Coronary artery (tissue), 2 donors: ENCODE measurements around the gene DLGAP3.

Experiments used
- DNase-seq: peaks from one replicate; pipeline ENCODE4 v3.0.0-alpha.2; 2017; ENCODE audit warnings: low spot score
- H3K27ac ChIP-seq, 2 donors: fragments of 200-600 bp; sonication (generic); one replicate each; pipeline ENCODE4 v1.5.1; 2016 to 2019
- H3K4me3 ChIP-seq: fragments of 200-600 bp; sonication (generic); 2 replicates; pipeline ENCODE4 v1.5.1; 2016; ENCODE audit warnings: mild to moderate bottlenecking, moderate library complexity
- TF ChIP-seq, protein P1 (sequence below): fragments of 200-600 bp; sonication (generic); IDR thresholded peaks from one replicate; pipeline ENCODE4 v1.5.1; 2019; ENCODE audit warnings: antibody characterized with exemption

DLGAP3 gene

DNA sequence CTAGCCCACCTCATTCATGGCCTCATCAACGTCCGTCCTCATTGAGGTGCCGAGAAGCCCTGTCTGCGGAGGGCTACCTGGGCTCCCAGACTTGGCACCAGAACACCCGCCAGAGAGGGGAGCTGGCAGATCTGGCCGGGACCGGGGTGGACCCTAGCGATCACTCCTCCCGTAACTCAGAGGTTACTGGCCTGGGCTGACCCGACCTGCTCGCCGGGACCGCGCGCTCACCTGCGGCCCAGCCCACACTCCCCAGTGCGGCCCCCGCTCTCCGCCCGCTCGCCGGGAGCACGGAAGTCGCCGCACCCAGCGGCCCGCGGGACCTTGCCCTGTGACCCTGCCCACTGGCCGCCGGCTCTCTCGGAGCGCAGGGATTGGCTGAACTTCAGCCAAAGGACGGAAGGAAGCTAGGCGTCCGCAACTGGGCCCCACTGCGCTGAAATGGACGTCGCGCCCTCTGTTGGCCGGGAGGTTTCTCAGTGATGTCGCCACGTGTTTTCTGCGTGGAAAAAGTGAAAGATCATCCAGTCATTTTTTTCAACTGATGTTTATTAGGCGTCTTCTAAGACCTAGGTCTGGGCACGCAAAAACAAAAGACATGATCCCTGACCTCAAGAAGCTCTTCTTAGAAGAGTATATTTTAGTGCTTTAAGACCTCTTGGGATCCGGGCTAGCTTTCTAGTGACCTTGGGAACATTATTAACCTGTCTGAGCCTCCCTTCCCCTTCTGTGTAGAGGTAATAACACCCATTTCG, 69.8 kb downstream of the DLGAP3 start, which contains the start of gene SMIM12:
TSS of gene SMIM12 (minus strand) at position 304 of the 755 bp plus-strand sequence. CDS start 3,772 bp downstream, outside the sequence.
- TF ChIP-seq, protein P1, sequence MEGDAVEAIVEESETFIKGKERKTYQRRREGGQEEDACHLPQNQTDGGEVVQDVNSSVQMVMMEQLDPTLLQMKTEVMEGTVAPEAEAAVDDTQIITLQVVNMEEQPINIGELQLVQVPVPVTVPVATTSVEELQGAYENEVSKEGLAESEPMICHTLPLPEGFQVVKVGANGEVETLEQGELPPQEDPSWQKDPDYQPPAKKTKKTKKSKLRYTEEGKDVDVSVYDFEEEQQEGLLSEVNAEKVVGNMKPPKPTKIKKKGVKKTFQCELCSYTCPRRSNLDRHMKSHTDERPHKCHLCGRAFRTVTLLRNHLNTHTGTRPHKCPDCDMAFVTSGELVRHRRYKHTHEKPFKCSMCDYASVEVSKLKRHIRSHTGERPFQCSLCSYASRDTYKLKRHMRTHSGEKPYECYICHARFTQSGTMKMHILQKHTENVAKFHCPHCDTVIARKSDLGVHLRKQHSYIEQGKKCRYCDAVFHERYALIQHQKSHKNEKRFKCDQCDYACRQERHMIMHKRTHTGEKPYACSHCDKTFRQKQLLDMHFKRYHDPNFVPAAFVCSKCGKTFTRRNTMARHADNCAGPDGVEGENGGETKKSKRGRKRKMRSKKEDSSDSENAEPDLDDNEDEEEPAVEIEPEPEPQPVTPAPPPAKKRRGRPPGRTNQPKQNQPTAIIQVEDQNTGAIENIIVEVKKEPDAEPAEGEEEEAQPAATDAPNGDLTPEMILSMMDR, result peak; percentile 68
- peak; percentile 97 for DNase-seq
- peak within 1 kb of the TSS; percentile 88 to 95 for H3K27ac ChIP-seq
- H3K4me3 ChIP-seq, result peak within 1 kb of the TSS; percentile 97

DNA sequence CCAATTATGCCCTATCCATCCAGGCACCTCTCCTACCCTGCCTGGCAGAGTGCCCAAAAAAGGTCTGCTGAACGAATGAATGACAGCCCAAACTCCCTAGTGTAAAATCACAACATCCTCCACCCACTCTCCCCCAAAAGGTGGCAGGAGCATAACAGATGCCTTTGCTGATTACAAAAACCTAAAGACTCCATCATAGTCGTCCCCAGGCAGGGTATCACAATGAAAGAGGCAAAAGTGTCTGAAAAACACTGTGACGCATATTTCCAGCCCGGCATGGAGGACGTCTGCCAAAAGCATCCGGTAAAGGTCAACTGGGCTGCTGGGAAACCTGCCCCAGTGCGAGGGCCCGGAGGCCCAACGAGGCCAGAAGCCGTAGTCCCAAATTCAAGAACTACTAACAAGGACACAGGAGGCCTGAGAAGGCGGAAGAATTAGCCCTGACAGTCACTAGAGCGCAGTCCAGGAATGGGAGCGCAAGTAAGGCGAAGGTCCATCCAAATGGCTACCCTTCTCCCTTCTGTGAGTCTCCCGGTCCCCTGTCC, 70.5 kb downstream of the DLGAP3 start:
- no peak for DNase-seq
- TF ChIP-seq, protein P1, result no peak
- peak overlapping the region; percentile 97 for H3K4me3 ChIP-seq
- peak overlapping the region; percentile 88 to 95 for H3K27ac ChIP-seq

GRCh38 chr1:34856697-34857096, 72.8 kb downstream of the DLGAP3 start:
- no peak overlapping the region for H3K4me3 ChIP-seq
- no peak overlapping the region for H3K27ac ChIP-seq
- DNase-seq, result no peak
- TF ChIP-seq, protein P1, result no peak

DNA sequence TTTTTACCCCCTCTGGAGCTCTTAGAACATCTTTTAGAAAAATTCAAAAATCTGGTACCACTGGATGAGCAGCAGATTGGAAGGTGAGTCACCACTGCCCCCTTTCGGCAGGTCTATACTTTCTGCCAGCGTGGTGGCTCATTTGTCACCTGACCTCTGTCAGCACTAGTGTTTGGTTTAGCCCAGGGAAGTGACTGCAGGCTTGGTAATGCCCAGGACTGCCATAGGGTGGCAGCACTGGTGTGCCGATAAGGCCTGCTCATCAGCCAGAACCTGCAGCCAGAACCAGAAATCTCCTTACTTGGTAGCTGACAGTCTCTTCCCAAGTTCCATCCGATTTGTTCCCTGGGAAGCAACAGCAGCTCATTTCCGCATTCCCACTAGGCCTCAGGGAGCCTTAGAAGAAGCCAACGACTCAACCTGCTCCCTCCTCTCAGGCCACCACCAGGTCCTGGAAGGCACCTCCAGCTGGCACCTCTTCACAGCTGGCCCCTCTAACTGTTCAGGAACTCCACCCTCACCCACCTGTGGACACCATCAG, 76.7 kb downstream of the DLGAP3 start:
- Histone ChIP-seq H3K27ac (peak overlapping the region; percentile 81 to 87), H3K4me3 (no peak overlapping the region)
- peak; percentile 96 for DNase-seq
- TF ChIP-seq, protein P1, result peak; percentile 88

- peak overlapping the region; percentile 24 for H3K4me3 ChIP-seq
- peak; percentile 90 for DNase-seq
- peak overlapping the region; percentile 67 to 91 for H3K27ac ChIP-seq
- TF ChIP-seq, protein P1, result no peak
Observed at GRCh38 chr1:34851431-34852105, 77.9 kb downstream of the DLGAP3 start.

DNA sequence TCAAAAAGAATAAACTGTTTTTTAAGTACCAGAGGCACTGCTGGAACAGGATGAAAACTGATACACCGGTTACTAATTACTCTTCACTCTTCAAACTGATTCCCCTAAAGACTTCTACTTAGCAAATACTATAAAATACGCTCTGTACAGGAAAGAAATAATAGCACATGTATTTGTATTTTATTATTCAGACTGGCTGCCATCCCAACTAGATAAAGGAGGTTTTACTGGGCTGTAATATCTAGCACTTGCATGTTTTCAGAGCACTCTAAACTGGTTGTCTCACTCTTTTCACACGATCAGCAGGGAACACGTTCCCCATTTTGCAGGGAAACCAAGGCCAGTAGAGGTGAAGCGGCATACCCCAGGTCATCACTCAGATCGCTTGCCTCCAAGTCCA, 79.1 kb downstream of the DLGAP3 start:
- no peak overlapping the region for H3K4me3 ChIP-seq
- peak overlapping the region in 1 of 2 donors; percentile 91 for H3K27ac ChIP-seq
- TF ChIP-seq, protein P1, result no peak
- no peak for DNase-seq
